ENCODE results near the gene HERPUD1. TPM values are rescaled to one million over a fixed set of nuclear protein-coding genes. Genes with fewer than 3 reads are reported as not detected.

Gene HERPUD1
- total and polyA plus RNA-seq, 9 of the 15 experiments (the other 6 are each of a cell fraction or from before 2014, with no cell fraction given): 14.2 to 60.7 (median 37.4) TPM

DNA sequence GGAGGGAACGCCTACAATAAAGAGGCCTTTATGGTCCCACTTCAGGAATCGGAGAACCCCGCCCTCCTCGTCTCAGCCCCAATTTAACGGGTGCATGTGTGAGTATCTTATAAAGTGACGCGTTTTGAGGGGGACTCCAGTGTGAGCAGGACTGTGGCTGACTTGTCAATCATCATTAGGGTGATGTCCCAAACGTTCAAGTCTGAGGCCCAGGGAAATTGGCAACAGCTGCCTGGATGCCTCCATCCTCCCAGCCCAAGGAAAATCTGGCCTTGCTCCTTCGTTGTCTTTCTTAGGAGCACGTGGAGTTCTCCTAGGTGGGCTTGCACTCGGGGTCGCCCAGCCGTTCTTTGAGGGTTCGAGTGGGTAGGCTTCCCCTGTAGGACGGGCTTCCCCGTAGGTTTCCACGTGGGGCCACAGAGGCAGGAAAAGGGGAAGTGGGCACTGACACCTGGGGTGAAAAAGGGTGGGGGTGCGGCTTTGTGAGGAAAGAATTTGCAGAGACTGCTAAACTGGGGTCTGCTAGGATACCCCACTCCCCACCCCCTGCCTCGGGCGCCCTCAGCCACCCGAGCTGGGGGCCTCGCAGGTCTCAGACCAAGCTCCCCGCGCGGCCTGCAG lies 561 bp upstream of the HERPUD1 start (continued):
- no peak for TF ChIP-seq SMARCC2 (IDR thresholded peaks at IDR 0.05; ENCODE audit: low read depth)
- TF ChIP-seq ZNF146 (CRISPR knock-in tag; IDR thresholded peaks at IDR 0.05; ENCODE audit: unreplicated experiment): no peak
- TF ChIP-seq ZFX (CRISPR knock-in tag; IDR thresholded peaks at IDR 0.05): peak; percentile 81; the same call in 1 of the 2 replicates
- TF ChIP-seq SIN3B (IDR thresholded peaks at IDR 0.05; ENCODE audit: low read depth): no peak
- 0 out of 2 replicates have a peak, but pooled peaks have one; percentile 15 for TF ChIP-seq NR2C1 (IDR thresholded peaks at IDR 0.05)
- TF ChIP-seq NR2C1 (tag; IDR thresholded peaks at IDR 0.05): peak; percentile 66; the same call in 1 of the 2 replicates
- TF ChIP-seq CC2D1A (IDR thresholded peaks at IDR 0.05): no peak
- peak; percentile 5 for TF ChIP-seq MEIS2 (IDR thresholded peaks at IDR 0.05; ENCODE audit: partially characterized antibody)
- TF ChIP-seq HDAC8 (tag; IDR thresholded peaks at IDR 0.05): peak; percentile 85
- no peak for TF ChIP-seq ASH1L (IDR thresholded peaks at IDR 0.05; ENCODE audit: borderline replicate concordance, low read depth, partially characterized antibody)
- TF ChIP-seq, protein P1, sequence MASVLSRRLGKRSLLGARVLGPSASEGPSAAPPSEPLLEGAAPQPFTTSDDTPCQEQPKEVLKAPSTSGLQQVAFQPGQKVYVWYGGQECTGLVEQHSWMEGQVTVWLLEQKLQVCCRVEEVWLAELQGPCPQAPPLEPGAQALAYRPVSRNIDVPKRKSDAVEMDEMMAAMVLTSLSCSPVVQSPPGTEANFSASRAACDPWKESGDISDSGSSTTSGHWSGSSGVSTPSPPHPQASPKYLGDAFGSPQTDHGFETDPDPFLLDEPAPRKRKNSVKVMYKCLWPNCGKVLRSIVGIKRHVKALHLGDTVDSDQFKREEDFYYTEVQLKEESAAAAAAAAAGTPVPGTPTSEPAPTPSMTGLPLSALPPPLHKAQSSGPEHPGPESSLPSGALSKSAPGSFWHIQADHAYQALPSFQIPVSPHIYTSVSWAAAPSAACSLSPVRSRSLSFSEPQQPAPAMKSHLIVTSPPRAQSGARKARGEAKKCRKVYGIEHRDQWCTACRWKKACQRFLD (CRISPR knock-in tag; IDR thresholded peaks at IDR 0.05): peak; percentile 36; the same call in 1 of the 2 replicates
- TF ChIP-seq ARID1B (IDR thresholded peaks at IDR 0.05): peak; percentile 25; the same call in 1 of the 2 replicates
- peak in 1 of 2 experiments; percentile 43; a peak in 1 of 4 replicates for TF ChIP-seq TEAD1 (CRISPR knock-in tag; IDR thresholded peaks at IDR 0.05)
- peak; percentile 47; the same call in 1 of the 2 replicates for TF ChIP-seq ZNF41 (CRISPR knock-in tag; conservative IDR thresholded peaks at IDR 0.05)
- peak; percentile 43; the same call in 1 of the 2 replicates for TF ChIP-seq ZZZ3 (IDR thresholded peaks at IDR 0.05)
- no peak for TF ChIP-seq MYC (IDR thresholded peaks at IDR 0.05; ENCODE audit: low read depth, low read length)
- TF ChIP-seq MYC (CRISPR knock-in tag; IDR thresholded peaks at IDR 0.05; ENCODE audit: borderline replicate concordance, low read depth): peak; percentile 96
- TF ChIP-seq PHF8 (IDR thresholded peaks at IDR 0.05; ENCODE audit: borderline replicate concordance, low read length): peak; percentile 61; the same call in 1 of the 2 replicates
- TF ChIP-seq SMAD4 (CRISPR knock-in tag; conservative IDR thresholded peaks at IDR 0.05): peak; percentile 80; the same call in 1 of the 2 replicates
- 0 out of 2 replicates have a peak, but pooled peaks have one; percentile 27 for TF ChIP-seq ZNF830 (CRISPR knock-in tag; IDR thresholded peaks at IDR 0.05)
- TF ChIP-seq AFF4 (CRISPR knock-in tag; IDR thresholded peaks at IDR 0.05): no peak
